Thyroid gland (tissue), 4 donors: ENCODE data around the gene SLC9A7.

Source experiments
- POLR2A ChIP-seq, 2 donors: fragments of 450-650 bp; IDR thresholded peaks; one replicate each; pipeline ENCODE4 v1.6.1; 2017; ENCODE audit warnings: antibody characterized with exemption in 2 of 2, mild to moderate bottlenecking in 2 of 2, moderate library complexity in 1 of 2
- TF ChIP-seq, protein P1 (sequence below), 6 experiments: fragments of 200-600 bp in 3 of 6; fragments of 450-650 bp in 3 of 6; sonication (generic) in 3 of 6; IDR thresholded peaks; one replicate each; pipeline ENCODE4 v1.5.1; 2016 to 2019; ENCODE audit warnings: antibody characterized with exemption in 6 of 6, mild to moderate bottlenecking in 2 of 6, inconsistent platforms in 1 of 6, moderate library complexity in 1 of 6

DNA sequence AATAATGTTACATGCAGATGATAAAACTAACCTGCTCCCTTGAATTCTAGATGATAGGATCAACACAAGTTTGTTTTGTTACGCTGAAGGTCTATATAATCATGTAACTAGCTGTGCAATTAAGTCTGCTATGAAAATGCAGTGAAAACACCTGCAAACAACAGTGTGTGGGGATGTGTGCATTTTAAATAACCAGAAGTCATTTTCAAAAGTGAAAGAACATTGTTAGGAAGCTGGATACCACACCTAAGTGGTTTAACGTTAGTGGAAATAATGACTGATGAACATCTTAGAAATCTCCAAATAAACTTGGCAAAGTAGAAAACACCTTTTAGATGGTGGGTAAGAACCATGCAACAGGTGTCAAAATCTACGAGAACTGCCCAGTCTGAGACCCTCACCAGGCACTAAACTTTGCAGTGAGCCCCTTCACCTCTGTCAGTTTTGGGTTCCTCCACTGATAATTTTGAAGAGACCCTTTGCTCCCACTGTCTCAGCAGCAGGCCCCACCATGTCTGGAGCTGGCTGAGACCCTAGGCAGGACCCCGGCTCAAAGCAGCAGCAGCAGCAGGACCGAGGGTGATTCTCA lies 148.8 kb downstream of the SLC9A7 start:
- TF ChIP-seq, protein P1, sequence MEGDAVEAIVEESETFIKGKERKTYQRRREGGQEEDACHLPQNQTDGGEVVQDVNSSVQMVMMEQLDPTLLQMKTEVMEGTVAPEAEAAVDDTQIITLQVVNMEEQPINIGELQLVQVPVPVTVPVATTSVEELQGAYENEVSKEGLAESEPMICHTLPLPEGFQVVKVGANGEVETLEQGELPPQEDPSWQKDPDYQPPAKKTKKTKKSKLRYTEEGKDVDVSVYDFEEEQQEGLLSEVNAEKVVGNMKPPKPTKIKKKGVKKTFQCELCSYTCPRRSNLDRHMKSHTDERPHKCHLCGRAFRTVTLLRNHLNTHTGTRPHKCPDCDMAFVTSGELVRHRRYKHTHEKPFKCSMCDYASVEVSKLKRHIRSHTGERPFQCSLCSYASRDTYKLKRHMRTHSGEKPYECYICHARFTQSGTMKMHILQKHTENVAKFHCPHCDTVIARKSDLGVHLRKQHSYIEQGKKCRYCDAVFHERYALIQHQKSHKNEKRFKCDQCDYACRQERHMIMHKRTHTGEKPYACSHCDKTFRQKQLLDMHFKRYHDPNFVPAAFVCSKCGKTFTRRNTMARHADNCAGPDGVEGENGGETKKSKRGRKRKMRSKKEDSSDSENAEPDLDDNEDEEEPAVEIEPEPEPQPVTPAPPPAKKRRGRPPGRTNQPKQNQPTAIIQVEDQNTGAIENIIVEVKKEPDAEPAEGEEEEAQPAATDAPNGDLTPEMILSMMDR (IDR thresholded peaks at IDR 0.05), result no peak
- no peak for TF ChIP-seq POLR2A (IDR thresholded peaks at IDR 0.05)
